GM21515 (cell line): Measurements from ENCODE around the gene KRCC1.
"Not testable (repeated sequence)": the region's sequence is repeated elsewhere in the genome, so short reads cannot be mapped to it uniquely, and the experiment has no call there.

Source experiments
- ATAC-seq: cut with Tn5 transposase; IDR thresholded peaks from one replicate; pipeline ENCODE4 v1.9.1; 2021; ENCODE audit not compliant: unreplicated experiment

KRCC1 gene

DNA sequence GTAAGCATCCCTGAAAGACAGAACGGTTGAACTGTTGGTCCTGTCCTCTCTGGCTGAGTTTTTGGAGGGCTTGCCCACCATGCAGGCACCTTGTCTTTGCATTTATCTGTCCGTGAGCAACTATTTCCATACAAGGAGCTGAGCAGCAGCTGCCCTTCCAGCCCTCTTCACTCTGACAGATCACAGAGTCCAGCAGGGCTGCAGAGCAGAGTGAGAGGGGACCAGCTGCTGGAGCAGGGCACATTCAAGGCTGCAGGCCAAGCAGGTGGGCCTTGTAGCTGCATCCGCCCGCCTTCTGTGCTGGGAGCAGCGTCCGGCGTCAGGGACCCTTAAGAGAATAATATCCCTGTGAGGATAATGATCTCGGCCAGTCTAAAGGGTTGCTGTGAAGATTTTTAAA lies 21.5 kb upstream of the KRCC1 start:
- no peak for ATAC-seq

DNA sequence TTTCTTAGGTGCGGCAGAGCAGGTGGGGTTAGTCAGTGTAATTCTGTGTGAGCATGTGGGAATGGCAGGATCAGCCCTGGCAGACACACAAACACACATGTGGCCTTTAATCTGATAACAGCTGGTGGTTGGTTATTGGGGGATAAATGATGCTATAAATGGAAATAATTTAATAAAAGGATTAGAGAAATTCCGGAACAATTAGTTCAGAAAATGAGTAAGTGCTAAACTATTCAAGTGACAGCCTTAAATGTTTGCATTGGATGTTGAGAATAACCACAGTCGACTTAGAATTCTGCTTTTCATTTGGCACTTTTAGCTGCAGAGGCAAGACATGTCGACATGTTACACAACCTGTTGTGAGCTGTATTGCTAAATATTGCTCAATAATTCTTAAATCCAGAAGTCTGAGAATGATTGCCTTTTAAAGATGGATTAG lies 19.3 kb upstream of the KRCC1 start:
- no peak for ATAC-seq

- ATAC-seq, result no peak
These were observed 18.6 kb upstream of the KRCC1 start for GRCh38 chr2:88074150-88074549.

GRCh38 chr2:88071365-88071764 lies 15.8 kb upstream of the KRCC1 start:
- no peak for ATAC-seq

GRCh38 chr2:88070055-88070454 lies 14.5 kb upstream of the KRCC1 start:
- ATAC-seq, result no peak

DNA sequence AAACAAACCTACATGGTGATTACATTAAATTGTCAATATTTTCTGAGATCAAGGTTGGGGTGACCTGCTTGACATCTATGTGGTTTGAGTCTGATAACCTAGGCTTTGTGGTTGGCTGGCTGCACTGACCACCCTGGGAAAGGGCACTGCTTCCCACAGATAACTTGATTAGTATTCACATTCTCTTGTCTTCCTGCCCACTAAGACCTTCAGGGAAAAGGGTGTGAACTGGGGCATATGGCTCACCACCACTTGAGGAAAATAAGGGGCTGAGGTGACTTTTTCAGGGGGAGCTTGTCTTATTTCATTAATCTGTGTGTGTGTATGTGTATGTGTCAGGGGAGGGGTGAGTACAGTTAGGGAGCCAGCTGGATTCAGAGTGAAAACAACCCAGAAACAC lies 13.5 kb upstream of the KRCC1 start:
- ATAC-seq, result no peak

DNA sequence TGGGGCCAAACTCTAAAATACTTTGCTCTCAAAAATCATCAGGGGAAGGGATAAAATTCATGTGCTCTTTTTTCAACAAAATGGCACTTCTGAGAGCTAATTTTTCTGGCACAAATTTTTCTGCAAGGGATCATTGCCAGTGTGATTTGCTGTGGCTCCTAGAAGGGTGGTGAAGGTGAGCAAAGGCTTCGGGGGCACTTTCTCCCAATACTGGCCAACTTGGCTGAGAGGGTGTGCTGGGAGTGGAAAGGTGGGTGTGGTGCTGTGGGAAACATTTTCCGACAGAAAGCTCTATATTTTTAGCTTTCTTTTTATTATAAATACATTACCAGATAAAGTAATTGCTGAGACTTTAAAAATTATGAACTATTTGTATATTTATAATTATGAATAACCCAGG lies 12.5 kb upstream of the KRCC1 start:
- ATAC-seq, result no peak

- ATAC-seq, result no peak
These were observed 12.0 kb upstream of the KRCC1 start, which contains the start of gene SMYD1 for GRCh38 chr2:88067598-88067997. TSS of gene SMYD1 (plus strand) at chr2:88067825. CDS start at chr2:88067865, 40 bp downstream.

DNA sequence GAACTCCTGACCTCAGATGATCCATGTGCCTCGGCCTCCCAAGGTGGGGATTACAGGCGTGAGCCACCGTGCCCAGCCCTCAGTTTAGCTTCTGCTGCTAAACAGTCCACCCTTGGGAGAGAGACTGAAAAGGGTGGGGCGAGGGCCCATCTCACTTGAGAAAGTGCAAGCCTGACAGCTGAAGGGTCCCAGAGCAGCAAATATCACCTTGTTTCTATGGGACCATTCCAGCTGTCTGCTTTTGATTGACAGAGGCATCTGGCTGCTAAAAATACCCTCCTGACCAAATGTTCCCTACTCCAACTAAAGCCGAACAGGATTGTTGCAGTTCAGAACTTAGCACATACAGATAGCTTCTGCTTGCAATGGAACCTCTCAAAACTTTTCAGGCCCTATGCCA lies 11.6 kb upstream of the KRCC1 start:
- ATAC-seq, result no peak

- no peak for ATAC-seq
These were observed 11.0 kb upstream of the KRCC1 start for GRCh38 chr2:88066543-88066942.

GRCh38 chr2:88061295-88061694 lies 5.7 kb upstream of the KRCC1 start:
- no peak for ATAC-seq

GRCh38 chr2:88060907-88061275 lies 5.3 kb upstream of the KRCC1 start:
- no peak for ATAC-seq

GRCh38 chr2:88059979-88060906 lies 4.7 kb upstream of the KRCC1 start:
- peak; percentile 43 for ATAC-seq

GRCh38 chr2:88058191-88058590 lies 2.6 kb upstream of the KRCC1 start:
- no peak for ATAC-seq

DNA sequence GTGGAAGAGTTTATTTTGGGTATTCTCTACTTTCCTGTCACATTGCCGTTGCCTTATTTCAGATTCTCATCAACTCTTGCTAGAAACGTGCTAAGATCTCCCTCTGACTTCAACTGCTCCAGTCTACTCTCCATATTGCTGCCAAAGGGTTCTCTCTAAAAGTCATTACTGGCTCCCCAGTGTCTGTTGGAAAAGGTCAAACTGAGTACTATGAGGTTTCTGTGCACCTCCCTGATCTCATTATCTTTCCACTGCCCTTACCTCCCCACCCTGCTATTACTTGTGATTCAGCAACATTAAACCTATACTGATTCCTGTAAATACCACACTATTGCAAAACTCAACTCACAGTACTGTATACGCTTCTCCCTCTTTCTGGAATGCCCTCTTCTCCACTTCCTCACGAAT lies 1.9 kb upstream of the KRCC1 start:
- no peak for ATAC-seq

- ATAC-seq, result no peak
These were observed 707 bp downstream of the KRCC1 start for GRCh38 chr2:88054782-88055370.

- no peak for ATAC-seq
These were observed 1.4 kb downstream of the KRCC1 start for GRCh38 chr2:88053934-88054781.

DNA sequence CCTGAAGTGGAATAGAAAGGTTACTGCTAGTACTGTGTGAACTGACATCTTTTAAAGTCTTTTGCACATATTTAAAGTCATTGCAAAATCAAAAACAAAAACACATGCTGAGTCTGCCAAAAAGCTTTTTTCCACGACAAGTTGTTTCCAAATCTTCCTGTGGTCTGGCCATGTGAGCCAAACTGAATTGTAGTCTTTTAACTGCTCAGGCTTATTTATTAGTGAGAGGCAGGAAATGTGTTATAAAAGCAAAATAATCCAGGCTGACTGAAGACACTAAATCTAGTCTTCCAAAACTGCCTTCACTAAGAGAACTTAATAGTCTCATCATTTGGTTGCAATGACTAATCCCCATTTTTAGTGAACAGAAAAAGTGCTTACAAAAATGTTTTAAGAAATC lies 2.3 kb downstream of the KRCC1 start:
- ATAC-seq, result no peak

- no peak for ATAC-seq
These were observed 3.8 kb downstream of the KRCC1 start for GRCh38 chr2:88051792-88052191.

GRCh38 chr2:88049622-88050021 lies 6.0 kb downstream of the KRCC1 start:
- no peak for ATAC-seq

DNA sequence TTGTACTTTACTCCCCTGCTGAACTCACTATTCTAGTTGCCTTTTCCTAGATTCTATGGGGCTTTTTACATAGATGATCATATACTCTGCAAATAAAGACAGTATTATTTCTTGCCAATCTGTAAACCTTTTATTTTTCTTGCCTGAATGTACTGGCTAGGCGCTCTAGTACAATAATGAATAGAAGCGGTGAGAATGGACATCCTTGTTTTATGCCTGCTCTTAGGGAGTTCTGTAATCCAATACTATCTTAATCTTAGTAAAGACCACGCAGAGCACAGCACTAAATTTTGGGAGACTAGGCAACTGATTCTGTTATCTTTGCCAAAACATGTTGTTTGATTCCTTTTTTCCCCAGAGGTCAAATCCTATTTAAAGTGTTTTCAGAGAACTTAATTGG lies 7.0 kb downstream of the KRCC1 start:
- no peak for ATAC-seq

DNA sequence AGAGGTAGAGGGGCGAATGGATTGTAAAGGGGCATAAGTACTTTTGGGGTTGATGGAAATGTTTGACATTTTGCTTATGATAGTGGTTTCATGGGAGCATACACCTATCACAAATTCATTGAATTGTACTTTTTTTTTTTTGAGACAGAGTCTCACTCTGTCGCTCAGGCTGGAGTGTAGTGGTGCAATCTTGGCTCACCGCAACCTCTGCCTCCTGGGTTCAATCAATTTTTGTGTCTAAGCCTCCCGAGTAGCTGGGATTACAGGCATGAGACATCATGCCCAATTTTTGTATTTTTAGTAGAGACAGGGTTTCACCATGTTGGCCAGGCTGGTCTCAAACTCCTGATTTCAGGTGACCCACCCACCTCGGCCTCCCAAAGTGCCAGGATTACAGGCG lies 10.0 kb downstream of the KRCC1 start:
- not testable (repeated sequence) for ATAC-seq
